Measurements from ENCODE around the gene NUDC. TPM values are rescaled to one million over a fixed set of nuclear protein-coding genes. Genes with fewer than 3 reads are reported as not detected.

The NUDC gene
- total and polyA plus RNA-seq, 2 of the 13 experiments (the other 11 are each of a cell fraction or from before 2014, with no cell fraction given) = 34.7 to 104 TPM

DNA sequence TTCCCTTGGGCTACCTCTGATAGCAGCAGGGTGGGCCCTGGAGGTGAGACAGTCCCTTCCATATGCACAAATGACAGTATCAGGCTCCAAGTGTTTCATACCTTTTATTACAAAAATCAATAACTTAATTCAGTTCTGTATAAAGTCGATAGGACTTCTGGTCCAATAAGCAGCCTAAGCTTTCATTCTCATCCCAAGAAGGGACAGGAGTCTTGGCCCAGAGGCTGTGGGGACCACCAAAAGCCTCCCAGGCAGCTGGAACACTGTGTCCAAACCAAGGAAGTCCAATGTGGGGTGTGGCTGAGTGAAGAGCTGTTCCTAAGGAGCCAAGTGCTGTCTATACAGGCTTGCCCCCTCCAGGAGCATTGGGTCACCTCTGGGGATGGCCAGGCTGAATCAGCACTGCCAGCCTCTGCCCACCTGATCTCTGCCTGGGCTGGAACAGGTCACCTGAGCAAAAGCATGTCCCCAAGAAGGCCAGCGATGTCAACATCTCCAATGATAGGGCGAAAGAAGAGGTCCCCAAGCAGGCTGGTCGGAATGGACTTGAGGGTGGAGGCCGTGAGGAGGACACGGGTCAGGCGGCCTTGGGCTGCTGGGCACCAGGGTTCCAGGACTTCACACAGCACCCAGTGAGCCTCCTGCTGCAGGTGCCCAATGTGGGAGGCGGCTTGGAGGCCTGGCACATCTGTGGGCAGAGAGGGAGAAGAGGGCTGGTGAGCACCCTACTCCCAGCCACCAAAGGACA lies 10.0 kb upstream of the NUDC start (continued):
- TF ChIP-seq POLR2AphosphoS5 (IDR thresholded peaks at IDR 0.05; ENCODE audit: low read depth, low read length) (peak; percentile 8; the same call in 1 of the 2 replicates), ZNF646 (CRISPR knock-in tag; IDR thresholded peaks at IDR 0.05) (no peak), ZC3H13 (CRISPR knock-in tag; IDR thresholded peaks at IDR 0.05) (peak; percentile 85; the same call in 1 of the 2 replicates), GMEB1 (CRISPR knock-in tag; IDR thresholded peaks at IDR 0.05; ENCODE audit: borderline replicate concordance) (no peak), MAF1 (CRISPR knock-in tag; IDR thresholded peaks at IDR 0.05; ENCODE audit: borderline replicate concordance) (no peak), ZNF652 (CRISPR knock-in tag; IDR thresholded peaks at IDR 0.05; ENCODE audit: borderline replicate concordance, low read depth) (no peak), ZNF7 (CRISPR knock-in tag; IDR thresholded peaks at IDR 0.05) (no peak), E2F1 (CRISPR knock-in tag; IDR thresholded peaks at IDR 0.05) (no peak), ZBTB40 (IDR thresholded peaks at IDR 0.05) (no peak), ZBTB40 (CRISPR knock-in tag; IDR thresholded peaks at IDR 0.05) (no peak)

All from HepG2 (cell line).